Lower leg skin (tissue), 3 donors: ENCODE data around the gene CLIP4.

ENCODE experiments used
- CTCF ChIP-seq, 3 donors: fragments of 450-650 bp; IDR thresholded peaks; one replicate each; pipeline ENCODE4 v1.5.1; 2016; ENCODE audit warnings: antibody characterized with exemption in 3 of 3, mild to moderate bottlenecking in 3 of 3, moderate library complexity in 2 of 3
- POLR2A ChIP-seq, 2 donors: fragments of 450-650 bp; IDR thresholded peaks; one replicate each; pipeline ENCODE4 v1.6.1; 2016 to 2017; ENCODE audit warnings: antibody characterized with exemption in 2 of 2, mild to moderate bottlenecking in 1 of 2, moderate library complexity in 1 of 2

GRCh38 chr2:29106256-29106655 is 9.0 kb upstream of the CLIP4 start:
- TF ChIP-seq CTCF (IDR thresholded peaks at IDR 0.05), result no peak
- no peak for TF ChIP-seq POLR2A (IDR thresholded peaks at IDR 0.05)
